Parathyroid adenoma (tissue), 2 donors: Measurements from ENCODE around the gene PRAC2.

Experiments used
- H2AFZ ChIP-seq: fragments of 300-600 bp; sonication (generic); one replicate; pipeline ENCODE4 v1.7.0; 2017; ENCODE audit warnings: antibody characterized with exemption, mild to moderate bottlenecking
- H3K27ac ChIP-seq: fragments of 300-600 bp; sonication (generic); one replicate; pipeline ENCODE4 v1.7.0; 2017
- H3K27me3 ChIP-seq: fragments of 300-600 bp; sonication (generic); one replicate; pipeline ENCODE4 v1.7.0; 2017; ENCODE audit warnings: low read length; ENCODE audit not compliant: control insufficient read depth, insufficient read depth
- H3K36me3 ChIP-seq: fragments of 300-600 bp; sonication (generic); one replicate; pipeline ENCODE4 v1.7.0; 2017; ENCODE audit warnings: low read length; ENCODE audit not compliant: control insufficient read depth, insufficient read depth
- H3K4me1 ChIP-seq: fragments of 300-600 bp; sonication (generic); one replicate; pipeline ENCODE4 v1.7.0; 2017; ENCODE audit warnings: control low read depth
- H3K4me2 ChIP-seq: fragments of 300-600 bp; sonication (generic); one replicate; pipeline ENCODE4 v1.7.0; 2017; ENCODE audit warnings: low read length
- H3K4me3 ChIP-seq: fragments of 300-600 bp; sonication (generic); one replicate; pipeline ENCODE4 v1.7.0; 2017; ENCODE audit warnings: low read depth, low read length
- H3K79me2 ChIP-seq: fragments of 300-600 bp; sonication (generic); one replicate; pipeline ENCODE4 v1.7.0; 2017; ENCODE audit warnings: control low read depth
- H3K9ac ChIP-seq: fragments of 300-600 bp; sonication (generic); one replicate; pipeline ENCODE4 v1.7.0; 2017; ENCODE audit warnings: mild to moderate bottlenecking
- H3K9me3 ChIP-seq: fragments of 300-600 bp; sonication (generic); one replicate; pipeline ENCODE4 v1.7.0; 2017; ENCODE audit warnings: low read length; ENCODE audit not compliant: control insufficient read depth
- TF ChIP-seq, protein P1 (sequence below): fragments of 300-600 bp; sonication (generic); IDR thresholded peaks from one replicate; pipeline ENCODE4 v1.7.0; 2017; ENCODE audit warnings: antibody characterized with exemption, mild to moderate bottlenecking
- donor health status: primary hyperparathyroidism.

Gene PRAC2

DNA sequence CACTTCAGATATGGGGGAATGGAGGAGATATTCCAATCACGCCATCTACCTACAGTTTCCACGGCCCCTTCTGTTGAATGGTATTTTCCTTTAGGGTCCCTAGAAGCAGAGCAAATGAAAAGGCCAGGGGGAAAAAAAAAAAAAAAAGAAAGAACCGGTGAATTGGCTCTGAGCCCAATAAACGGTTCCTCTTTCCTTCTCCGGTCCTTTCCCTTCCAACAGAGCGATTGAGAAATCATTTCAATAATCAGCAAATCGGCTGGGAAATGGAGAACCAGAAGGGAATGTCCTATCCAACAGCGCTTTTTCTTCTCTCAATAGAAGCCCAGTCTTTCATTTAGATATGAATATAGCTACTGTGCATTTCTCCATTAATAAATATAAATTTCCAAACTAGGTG, 32.4 kb downstream of the PRAC2 start:
- Histone ChIP-seq H2AFZ (no peak overlapping the region), H3K27me3 (peaks cover 8% of the 10 kb centered on the region), H3K36me3 (no peaks in the 10 kb centered on the region), H3K4me1 (no peaks in the 10 kb centered on the region), H3K9ac (no peak overlapping the region), H3K9me3 (no peaks in the 10 kb centered on the region), H3K4me3 (no peak overlapping the region), H3K4me2 (no peak overlapping the region), H3K27ac (no peak overlapping the region), H3K79me2 (no peaks in the 10 kb centered on the region)
- TF ChIP-seq, protein P1, sequence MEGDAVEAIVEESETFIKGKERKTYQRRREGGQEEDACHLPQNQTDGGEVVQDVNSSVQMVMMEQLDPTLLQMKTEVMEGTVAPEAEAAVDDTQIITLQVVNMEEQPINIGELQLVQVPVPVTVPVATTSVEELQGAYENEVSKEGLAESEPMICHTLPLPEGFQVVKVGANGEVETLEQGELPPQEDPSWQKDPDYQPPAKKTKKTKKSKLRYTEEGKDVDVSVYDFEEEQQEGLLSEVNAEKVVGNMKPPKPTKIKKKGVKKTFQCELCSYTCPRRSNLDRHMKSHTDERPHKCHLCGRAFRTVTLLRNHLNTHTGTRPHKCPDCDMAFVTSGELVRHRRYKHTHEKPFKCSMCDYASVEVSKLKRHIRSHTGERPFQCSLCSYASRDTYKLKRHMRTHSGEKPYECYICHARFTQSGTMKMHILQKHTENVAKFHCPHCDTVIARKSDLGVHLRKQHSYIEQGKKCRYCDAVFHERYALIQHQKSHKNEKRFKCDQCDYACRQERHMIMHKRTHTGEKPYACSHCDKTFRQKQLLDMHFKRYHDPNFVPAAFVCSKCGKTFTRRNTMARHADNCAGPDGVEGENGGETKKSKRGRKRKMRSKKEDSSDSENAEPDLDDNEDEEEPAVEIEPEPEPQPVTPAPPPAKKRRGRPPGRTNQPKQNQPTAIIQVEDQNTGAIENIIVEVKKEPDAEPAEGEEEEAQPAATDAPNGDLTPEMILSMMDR = no peak

DNA sequence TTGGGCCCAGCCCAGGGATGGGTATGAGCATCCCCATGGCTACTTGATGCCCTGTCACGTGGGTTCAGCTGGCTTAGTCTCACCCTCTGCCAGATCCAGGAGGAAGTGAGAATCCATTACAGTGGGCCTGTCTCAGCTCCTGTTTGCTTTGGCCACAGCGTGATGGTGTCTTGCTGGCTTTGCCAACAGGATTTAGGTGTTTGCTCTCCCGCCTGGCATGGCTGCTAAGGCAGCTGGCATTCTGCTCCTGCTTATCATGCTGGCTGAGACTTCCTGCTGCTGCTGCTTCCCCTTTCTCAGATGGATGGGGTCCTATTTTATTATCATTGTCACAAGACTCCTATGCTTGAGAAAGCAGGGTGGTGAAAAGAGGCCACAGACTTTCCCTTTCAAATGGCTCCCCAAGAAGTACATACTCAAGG, 33.9 kb downstream of the PRAC2 start:
- Histone ChIP-seq H3K9ac (no peak overlapping the region), H3K4me2 (no peak overlapping the region), H3K9me3 (no peaks in the 10 kb centered on the region), H3K79me2 (no peaks in the 10 kb centered on the region), H3K27me3 (peaks cover 4% of the 10 kb centered on the region), H2AFZ (no peak overlapping the region), H3K4me1 (no peaks in the 10 kb centered on the region), H3K4me3 (no peak overlapping the region), H3K27ac (no peak overlapping the region), H3K36me3 (no peaks in the 10 kb centered on the region)
- TF ChIP-seq, protein P1 = no peak

DNA sequence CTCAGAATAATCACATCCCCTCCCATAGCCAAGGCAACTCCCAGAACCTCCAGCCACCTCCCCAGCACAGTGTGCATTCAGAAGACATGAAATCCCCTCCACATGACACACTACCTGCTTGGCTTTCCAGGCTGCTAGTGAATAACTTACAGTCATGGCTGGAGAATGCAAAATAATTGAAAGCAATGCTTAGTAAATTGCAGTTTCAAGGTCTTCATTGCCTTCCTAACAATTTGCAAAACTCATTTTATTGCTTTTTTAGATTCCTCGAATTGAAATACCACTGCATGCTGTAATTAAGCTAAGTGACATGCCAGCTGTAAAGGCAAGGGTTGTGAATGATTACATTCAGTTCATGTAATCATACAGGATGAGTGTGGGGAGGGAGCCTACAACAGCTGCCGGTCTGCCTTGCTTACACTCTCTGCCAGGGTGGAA, 34.6 kb downstream of the PRAC2 start:
- H3K9ac ChIP-seq = no peak overlapping the region
- H3K4me1 ChIP-seq = no peaks in the 10 kb centered on the region
- no peak overlapping the region for H2AFZ ChIP-seq
- no peaks in the 10 kb centered on the region for H3K79me2 ChIP-seq
- no peak overlapping the region for H3K4me2 ChIP-seq
- no peak overlapping the region for H3K4me3 ChIP-seq
- TF ChIP-seq, protein P1 = no peak
- no peaks in the 10 kb centered on the region for H3K9me3 ChIP-seq
- no peak overlapping the region for H3K27ac ChIP-seq
- H3K27me3 ChIP-seq = peaks cover 4% of the 10 kb centered on the region
- no peaks in the 10 kb centered on the region for H3K36me3 ChIP-seq

DNA sequence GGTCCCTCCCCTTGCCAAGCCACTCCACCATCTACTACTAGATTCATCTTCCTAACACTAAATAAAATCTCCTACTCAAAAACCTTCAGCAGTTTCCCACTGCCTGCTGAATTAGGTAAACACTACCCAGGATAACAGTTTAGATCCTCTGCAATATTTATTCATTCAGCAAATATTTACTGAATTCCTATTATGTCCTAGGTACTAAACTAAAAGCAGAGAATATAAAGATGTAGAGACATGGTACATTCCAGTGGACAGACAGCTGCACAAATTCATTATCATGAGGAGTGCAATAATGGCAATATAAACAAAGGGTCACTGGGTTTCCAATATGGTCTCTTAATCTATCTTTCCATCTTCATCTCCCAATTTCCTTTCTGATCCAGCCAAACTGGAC, 36.3 kb downstream of the PRAC2 start:
- H3K9me3 ChIP-seq = no peaks in the 10 kb centered on the region
- H3K27me3 ChIP-seq = no peaks in the 10 kb centered on the region
- TF ChIP-seq, protein P1 = no peak
- no peak overlapping the region for H3K9ac ChIP-seq
- no peaks in the 10 kb centered on the region for H3K36me3 ChIP-seq
- H3K4me2 ChIP-seq = no peak overlapping the region
- H3K79me2 ChIP-seq = no peaks in the 10 kb centered on the region
- H3K4me3 ChIP-seq = no peak overlapping the region
- H3K27ac ChIP-seq = no peak overlapping the region
- H3K4me1 ChIP-seq = no peaks in the 10 kb centered on the region
- H2AFZ ChIP-seq = no peak overlapping the region

DNA sequence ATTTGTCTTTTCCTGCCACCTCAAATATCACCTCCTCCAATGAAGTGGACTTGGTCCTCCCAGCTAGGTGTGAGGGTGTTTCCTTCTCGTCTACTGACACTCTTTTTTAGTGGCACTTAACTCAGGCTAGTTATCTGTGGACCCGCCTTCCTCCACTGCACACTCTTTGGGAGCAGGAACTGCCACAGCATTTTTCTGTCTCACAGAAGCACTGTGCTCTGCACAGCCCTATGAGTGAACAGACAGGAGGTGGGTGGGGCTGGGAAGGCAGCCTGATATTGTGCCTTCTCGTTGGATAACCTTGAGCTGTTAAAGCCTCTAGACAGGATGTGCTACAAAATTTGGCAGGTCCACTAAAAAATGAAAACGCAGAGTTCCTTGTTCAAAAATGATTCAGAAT, 37.4 kb downstream of the PRAC2 start:
- H3K9me3 ChIP-seq = no peaks in the 10 kb centered on the region
- TF ChIP-seq, protein P1 = no peak
- no peak overlapping the region for H3K27ac ChIP-seq
- no peak overlapping the region for H3K4me2 ChIP-seq
- no peaks in the 10 kb centered on the region for H3K79me2 ChIP-seq
- no peaks in the 10 kb centered on the region for H3K4me1 ChIP-seq
- no peak overlapping the region for H3K4me3 ChIP-seq
- H3K9ac ChIP-seq = no peak overlapping the region
- H3K36me3 ChIP-seq = no peaks in the 10 kb centered on the region
- H3K27me3 ChIP-seq = no peaks in the 10 kb centered on the region
- no peak overlapping the region for H2AFZ ChIP-seq
